CD4-positive, alpha-beta T cell treated with Interleukin-1 beta for 1 hour (primary cell): Measurements from ENCODE around the gene NAALADL1.
A peak's percentile ranks its signal among the peaks of the same experiment; 100 is the strongest.

Experiments
- DNase-seq, 2 donors: peaks; one replicate each; pipeline ENCODE4 v3.0.0-alpha.2; 2020 to 2022

The NAALADL1 gene

DNA sequence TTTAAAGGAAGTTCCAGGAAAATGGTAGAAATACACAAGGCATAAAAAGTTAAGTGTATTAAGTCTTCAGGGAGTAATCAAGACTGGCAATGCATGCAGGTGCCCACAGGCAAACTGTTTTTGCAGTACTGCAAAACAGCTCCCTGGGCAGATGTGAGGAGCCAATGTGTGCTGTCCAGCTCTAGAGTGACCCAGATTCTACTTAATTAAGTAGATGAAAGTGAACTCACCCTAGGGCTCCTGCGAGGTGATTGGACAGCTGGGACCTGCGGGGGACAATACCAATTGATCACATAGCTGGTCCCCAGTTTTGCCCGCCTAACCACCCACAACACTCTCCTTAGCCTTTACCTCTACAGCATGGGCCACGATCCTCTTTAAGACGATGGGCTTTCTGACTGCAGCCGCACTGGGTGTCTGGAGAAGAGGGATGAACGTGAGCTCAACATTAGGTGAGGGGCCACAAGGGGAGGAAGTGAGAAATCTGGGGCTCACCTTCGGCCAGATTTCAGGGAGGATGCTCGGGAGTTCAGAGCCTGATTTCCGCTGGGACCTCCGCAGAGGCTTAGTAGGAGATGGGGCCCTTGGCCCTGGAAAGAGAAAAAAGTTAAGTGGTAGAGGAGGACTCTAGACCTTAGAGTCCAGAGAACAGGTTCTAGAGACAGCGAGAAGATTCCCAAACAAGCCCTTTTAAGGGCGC, 24.9 kb upstream of the NAALADL1 start:
- DNase-seq, result no peak

DNA sequence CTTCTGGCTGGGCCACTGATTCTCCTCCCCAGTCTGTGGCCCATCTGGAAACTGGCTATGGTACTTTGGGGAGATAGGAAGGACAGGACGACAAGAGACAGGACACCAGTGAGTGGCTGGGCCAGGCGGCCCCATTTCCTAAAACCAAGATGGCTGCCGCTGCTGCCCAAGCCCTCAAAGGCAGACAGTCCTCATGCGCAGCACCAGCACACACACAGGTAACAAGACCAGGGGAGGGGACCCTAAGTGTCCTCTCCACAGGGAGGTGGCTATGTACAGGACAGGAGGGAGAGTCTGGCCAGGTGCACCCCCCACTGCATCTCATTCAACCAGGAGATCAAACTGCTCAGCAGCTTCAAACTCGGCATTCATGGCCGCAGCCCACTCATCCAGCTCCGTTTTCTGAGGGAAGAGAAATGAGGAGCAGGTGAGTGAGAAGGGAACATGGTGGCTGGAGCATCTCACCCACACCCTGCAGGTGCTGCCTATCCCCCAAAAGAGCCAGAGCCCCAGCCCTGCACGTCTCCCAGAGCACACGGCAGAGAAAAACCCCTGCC, 20.5 kb upstream of the NAALADL1 start:
- DNase-seq, result no peak

DNA sequence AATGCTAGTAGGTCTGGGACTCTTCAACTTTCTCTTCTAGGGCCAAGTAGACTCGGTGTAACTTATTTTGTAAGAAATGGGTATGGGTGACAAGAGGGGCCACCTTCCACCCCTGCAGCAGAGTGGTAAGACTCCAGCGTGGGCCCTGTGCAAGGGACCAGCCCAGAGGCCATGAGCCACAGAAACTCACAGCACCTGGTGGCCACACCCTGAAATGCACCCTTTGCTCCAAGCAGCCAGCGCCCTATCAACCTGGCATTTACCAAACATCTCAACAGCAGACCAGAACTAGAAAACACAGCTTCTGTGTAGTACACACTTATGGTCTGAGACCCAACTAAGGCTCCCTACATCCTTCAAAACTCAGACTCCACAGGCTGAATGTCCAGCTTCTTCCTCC, 19.8 kb upstream of the NAALADL1 start:
- DNase-seq, result peak; percentile 73 to 81

DNA sequence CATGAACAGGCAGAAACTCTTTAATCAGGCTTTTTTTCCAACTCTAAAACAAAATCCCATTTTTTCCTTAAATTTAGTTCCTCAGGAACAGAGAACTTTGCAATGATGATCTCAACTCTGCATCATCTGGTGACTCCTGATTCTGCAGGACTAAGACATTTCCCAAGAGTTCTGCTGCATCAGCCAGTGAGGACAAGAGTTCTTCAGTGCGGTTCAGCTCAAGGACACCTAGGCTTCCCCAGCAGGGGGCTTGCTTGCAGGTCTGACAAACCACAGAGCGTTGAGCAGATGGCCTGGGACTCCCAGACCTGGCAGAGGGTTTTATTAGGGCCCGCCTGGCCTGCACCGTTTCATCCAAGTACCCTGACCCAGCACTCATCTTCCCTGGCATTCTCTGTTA, 19.1 kb upstream of the NAALADL1 start:
- no peak for DNase-seq

DNA sequence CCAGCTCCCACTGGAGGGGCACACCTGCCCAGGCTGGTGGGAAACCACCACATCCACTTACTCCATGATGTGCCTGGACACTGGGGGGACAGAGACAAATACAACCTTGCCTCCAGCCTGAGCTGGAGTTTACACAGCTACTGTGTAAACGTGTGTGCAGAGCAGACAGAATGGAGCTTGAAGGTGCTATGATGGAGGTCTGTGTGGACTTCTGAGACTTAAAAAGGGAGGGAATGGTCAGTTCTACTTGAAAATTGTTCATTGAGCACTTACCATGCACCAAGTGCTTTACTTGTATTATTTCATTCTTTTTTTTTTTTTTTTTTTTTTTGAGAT, 14.2 kb upstream of the NAALADL1 start:
- no peak for DNase-seq

DNA sequence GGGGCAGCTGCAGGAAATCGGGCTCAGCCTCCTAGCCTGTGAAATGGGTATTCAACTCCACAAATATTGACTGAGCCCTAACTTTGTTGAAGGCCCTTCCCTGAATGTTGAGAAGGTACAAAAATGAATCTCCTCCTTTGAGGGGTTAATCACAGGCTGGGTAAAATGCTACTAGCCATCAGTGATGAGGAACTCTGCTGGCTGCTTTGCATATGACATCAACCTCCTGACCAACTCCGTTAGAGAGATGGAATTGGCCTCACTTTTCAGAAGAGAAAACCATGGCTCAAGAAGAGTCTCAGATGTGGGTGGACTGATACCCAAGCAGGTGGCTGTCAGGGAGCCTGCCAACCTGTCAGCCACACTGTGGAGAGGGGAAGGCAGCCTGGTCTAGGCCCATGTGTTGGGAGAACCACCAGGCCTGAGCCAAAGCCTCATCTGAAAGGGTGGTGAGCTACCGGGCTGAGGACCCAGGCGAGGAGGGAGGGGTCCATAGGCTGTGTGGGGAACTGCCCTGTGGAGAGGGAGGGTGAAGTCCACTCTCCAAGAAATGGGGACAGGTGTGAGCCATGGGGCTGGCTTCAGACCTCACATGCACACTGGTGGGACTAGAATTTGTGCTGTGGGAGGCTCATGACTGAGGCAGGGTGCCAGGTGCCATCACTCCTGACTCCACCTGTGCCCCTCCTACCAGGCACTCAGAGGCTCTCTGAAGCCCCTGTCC, 13.7 kb upstream of the NAALADL1 start:
- no peak for DNase-seq

DNA sequence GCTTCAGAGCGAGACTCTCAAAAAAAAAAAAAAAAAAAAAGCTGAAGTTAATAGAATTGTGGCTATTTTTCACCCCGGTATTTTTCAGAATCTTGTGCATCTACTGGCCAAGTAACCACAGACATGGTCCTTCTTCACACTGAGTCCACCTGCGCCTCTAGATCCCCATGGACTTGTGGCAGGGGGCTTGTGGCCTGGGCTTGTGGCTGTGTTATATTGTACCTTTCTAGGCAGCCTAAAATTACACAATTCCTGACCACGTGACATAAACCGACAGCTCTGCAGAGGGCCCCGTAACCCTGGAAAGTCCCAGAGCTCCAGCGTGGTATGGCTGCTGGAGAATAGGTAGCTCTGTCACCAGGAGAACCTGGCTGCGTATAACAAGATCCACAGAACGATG, 10.9 kb upstream of the NAALADL1 start:
- no peak for DNase-seq

DNA sequence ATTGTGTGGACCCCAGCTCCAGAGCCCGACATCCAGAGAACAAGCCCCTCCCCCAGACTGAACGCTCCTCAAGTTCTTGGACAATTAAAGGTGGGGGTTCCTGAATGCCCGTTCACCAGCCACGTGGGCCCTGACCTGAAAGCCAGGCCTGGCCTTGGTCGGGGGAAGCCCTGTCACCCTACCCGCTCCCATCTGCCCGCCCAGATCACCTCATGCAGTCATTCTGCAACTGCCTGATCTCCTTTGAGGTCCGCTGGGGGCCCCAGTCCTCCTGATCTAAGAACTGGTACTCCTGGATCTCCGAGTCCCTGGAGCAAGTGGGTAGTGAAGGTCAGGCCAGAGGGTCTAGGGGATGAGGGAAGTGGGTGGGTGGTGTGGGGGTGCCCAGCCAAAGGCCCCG, 9.1 kb upstream of the NAALADL1 start:
- DNase-seq, result no peak

DNA sequence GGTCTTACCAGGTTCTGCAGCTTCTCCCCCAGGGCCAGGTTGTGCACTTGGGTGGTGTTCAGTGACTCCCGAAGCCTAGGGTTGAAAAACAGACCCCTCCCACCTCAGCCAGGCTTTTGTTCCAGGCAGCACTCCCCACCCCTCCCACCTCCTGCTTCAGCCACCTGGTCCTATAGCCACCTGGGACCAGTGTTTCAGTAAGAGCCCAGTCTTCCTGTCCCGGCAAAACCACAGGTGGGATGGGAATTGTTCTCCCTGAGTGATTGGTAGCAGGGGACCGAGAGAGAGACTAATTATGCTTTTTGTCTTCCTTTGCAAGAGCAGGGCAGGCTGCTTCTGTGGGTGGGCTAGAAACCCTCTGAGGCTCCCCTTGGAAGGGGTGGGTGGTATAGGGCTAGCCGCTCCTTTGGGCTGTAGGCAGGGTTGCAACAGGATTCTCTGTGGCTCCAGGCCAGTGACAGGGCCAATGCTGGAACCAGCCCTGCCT, 8.5 kb upstream of the NAALADL1 start:
- DNase-seq, result no peak

DNA sequence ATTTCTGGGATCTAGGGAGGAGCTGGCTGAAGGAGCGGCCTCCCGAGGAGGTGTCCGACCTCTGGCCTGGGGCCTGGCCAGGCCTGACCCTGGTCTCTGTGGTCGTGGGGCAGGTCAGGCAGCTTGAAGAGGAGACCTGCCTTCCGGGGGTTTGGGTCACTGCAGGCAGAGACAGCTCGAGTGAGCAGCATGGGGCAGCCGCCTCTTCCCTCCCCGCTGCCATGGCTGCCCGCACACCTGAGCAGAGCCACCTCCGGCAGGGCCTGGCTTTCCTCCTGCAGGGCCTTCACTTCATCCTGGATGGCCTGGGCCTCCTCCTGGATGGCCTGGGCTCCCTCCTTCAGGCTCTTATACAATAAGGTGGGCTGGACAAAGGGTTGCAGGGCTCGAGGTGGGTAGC, 8.0 kb upstream of the NAALADL1 start:
- no peak for DNase-seq

DNA sequence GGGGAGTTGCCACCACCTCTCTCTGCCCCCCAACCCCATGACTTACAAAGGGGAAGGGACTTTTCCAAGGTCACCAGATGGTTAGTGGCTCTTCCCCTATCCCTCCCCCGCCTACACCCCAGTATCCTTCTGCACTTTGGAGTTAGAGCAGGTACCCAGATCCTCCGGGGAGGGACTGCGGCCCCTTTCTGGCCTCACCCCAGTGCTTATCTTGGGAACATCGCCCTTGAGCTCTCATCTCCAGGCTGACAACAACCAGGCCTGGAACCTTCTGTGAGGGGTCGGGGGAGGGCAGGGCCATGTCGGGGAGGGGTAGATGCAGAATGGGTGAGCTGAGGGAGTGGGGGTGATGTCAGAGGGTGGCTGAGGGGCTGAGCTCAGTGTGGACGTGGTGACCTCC, 7.5 kb upstream of the NAALADL1 start:
- no peak for DNase-seq

DNA sequence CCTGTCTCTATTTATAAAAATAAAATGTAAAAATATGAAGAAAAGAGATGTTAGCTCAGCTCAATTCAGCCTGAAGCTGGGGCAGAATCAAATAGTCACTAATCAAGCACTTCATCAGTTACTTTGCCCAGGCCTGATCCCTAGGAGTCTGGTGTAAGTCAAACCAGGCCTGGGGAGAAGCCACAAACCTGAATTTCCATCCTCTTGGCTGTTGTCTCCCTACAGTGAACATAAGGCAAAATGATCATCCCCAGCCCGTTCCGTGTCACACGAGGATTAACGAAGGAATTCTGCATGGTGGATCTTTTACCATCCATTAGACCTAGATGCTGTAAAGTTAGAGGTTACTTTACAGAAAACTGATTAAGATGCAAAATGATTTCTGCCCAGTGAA, 6.5 kb upstream of the NAALADL1 start:
- no peak for DNase-seq

DNA sequence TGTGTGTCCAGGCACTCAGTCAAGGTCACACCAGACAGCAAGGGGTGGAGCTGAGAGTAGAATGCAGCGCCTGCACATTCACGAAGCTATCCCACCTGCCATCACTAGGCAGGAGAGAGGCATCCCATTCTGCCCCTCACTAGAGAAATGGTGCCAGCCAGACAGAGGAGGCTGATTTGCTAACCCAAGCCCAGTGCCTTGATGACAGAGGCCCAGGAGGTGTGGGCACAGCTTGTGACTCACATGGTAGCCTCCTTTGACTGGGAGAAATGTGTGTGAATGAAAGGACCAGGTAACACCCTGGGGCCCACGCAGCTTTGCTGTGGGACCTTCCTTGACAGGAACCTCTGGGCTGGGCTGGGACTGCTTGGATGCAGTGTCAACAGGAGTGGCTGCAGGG, 5.2 kb upstream of the NAALADL1 start:
- DNase-seq, result no peak

DNA sequence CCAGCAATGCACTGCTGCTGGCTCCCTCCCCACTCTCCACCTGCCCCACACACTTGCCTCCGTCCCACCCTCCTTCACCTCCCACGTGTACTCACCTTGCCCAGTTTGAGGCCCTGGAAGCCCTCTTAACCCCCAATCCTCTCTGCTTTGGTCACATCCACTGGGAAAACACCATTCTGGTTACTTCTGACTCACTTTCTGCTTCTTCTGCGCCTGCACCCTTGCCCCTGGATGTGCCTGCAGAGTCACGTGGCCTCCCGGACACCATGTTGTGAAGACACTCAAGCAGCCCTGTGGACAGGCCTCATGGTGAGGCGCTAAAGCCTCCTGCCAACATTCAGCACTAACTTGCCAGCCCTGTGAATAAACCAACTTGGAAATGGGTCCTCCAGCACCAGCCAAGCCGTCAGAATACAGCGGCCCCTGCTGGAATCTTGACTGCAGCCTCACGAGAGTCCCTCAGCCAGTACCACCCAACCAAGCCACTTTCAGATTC, 2.6 kb upstream of the NAALADL1 start:
- peak in 1 of 2 donors; percentile 12 for DNase-seq

DNA sequence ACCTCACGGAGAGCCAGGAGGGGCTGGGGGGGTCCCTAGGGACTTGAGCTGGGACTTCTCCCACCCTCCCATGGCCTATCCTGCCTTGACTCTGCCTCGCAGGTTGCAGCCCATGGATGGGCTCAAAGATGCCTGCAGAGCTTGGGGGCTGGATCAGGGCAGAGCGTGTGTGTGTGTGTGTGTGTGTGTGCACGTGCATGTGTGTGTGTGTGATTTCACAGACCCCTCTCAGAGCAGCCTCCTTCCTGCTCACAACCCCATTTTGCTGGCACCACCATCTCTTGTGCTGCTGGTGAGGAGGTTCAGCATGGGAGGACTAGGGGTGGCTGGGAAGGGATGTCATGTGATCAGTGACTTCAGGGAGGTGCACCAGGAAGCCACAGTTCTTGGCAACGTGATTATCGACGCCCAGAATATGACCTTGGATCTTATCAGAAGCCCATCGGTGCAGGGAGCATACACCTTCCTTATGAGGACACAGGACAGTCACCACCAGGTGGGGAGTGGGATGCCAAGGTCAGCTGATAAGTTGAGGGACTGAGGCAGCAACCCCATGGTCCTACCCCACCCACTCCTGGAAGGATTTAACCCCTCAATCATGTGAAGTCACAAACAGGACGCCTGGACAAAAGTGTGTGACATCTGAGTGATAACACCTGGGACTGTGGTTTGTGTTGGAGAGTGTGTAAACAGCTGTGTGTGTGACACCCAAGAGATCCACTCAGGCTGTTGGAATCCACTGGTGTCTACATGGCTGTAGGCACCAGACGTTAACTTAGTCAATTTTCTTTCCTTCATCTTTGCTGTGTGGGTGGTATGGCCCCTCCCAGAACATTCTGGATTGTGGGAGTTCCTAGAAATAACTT, 1.8 kb upstream of the NAALADL1 start:
- no peak for DNase-seq

DNA sequence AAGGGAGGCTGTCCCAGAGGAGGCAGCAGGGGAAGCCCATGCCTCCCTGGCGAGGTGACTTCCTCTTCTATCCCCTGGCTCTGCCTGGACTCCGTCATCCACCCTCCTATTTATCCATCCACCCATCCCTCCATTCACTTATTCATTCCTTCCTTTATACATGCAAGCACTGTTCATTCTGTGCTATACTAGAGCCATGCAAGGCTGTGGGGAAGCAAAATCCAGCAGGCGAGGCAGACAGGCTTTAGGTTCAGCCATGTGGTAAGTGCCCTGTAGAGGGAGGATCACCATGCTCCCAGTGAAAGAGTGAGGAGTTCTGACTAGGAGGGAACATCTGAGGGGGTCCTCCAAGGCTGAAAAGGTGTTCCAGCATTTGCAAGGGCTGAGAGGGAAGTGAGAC, 1.2 kb upstream of the NAALADL1 start:
- no peak for DNase-seq

DNA sequence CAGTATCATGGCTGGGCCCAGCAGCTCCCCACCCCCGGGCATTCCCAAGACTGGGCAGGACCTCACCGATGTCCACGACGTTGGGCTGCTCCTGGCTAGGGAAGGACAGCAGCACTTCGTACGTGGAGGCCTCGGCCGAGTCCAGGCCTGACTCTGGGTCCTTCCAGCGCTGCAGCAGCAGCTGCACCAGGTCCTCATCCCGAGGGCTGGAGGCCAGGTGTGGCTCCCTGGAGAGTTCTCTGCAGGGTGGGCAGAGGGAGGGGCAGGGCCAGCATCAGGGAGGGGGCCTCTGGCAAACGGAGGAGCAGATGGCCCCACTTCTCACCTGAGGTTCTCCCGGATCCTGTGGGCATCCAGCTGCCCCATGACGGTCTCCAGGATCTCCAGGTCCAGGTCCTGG, 341 bp downstream of the NAALADL1 start:
- DNase-seq, result no peak

DNA sequence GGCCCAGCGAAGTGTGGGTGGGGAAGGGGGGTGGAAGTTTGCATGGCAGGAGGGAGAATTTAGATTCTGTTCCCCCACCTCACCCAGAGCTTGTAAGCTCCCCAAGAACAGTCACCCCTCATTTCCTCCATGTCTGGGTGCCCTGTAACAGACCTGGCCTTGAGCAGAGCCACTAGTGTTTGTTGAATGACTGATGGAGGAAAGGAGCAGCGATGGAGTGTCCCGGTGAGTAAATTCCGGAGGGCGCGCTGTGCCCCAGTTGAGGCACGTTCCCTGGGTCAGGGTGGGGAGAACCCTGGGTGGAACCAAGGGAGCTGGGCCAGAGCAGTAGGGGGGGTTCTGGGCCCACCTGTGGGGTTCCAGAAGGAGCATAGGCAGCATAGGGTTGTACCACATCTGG, 827 bp downstream of the NAALADL1 start:
- no peak for DNase-seq

DNA sequence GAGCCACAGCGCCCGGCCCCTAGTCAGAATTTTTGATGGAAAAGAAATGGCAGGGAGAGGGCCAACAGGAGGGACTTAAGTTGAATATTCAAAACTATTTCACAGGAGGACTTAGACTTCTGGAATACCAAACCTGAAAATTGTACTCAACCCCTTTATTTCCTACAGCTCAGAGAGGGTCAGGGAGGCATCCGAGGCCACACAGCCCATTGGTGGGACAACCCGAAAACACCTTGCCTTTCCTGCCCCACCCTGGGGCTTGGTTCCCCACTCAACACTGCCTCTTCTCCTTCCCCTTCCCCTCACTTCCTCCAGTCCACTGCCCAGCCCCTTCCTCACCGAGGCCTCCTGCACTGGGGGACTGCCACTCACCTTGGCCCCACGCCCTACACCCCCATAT, 1.4 kb downstream of the NAALADL1 start:
- DNase-seq, result no peak

DNA sequence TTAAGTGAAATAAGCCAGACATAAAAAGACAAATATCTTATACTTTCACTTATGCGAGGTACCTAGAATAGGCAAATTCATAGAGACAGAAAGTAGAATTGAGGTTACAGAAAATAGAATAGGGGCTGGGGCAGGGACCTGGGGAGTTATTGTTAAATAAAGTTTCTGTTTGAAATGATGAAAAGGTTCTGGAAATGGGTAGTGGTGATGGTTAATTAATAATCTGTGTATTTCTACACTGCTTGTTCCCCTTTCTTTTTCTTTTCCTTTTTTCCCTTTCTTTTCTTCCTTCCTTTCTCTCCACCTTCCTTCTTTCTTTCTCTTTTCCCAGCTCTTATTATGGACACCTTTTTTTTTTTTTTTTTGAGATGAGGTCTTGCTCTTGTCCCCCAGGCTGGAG, 2.8 kb downstream of the NAALADL1 start:
- DNase-seq, result no peak

DNA sequence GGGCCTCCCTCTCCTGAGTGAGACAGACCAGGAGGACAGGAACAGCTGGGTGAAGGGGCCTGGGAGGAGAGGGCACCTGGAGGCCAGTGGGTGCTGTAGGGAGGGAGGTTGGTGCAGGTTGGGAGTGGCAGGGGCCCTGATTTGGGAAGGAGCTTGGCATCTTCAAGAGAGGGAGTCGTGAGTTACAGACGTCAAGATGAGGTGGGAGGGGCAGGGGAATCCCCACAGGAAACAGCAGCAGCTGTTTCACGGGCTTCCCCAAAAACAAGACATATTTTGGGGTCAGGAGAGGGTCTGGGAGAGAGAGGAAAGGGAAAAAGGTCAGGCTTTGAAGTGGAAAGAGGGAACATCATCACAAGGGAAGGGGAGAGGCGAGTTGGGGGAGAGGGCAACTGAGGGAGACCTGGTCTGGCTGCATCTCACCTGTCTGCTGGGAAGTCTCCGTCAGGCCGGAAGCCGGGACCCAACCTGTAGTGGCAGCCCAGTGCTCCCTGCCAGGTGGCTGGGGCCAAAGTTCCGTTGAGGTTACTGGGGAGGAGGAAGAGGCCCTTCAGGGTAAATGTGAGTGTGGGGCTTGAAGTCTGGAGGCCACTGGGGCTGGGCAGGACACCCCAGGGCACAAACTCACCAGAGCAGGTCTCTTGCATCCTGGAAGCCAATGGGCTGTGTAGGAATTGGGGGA, 4.4 kb downstream of the NAALADL1 start:
- peak in 1 of 2 donors; percentile 29 for DNase-seq

DNA sequence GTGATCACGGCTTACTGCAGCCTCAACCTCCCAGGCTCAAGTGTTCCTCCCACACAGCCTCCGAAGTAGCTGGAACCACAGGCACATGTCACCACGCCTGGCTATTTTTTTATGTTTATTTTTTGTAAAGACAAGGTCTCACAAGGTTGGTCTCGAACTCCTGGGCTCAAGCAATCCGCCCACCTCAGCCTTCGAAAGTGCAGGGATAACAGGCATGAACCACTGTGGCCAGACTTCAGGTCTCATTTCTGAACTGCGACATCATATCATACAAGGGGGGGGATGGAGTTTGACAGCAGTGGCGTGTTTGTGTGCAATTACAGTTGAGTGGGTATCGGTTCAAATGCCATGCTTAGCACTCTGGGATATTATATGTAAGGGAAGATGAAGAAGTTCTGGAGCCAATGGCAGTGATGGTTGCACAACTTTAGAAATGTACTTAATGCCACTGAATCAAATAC, 6.9 kb downstream of the NAALADL1 start:
- no peak for DNase-seq
